Sigmoid colon (tissue), 7 donors: ENCODE data around the gene LTC4S. TPM values are rescaled to one million over a fixed set of nuclear protein-coding genes. Genes with fewer than 3 reads are reported as not detected.

Experiments
- DNase-seq: peaks from one replicate; pipeline ENCODE4 v3.0.0-alpha.2; 2019
- H3K27ac ChIP-seq, 4 donors: fragments of 200-600 bp; sonication (generic); one replicate each; pipeline ENCODE4 v1.5.1; 2016 to 2019; ENCODE audit warnings: mild to moderate bottlenecking in 1 of 4
- H3K27me3 ChIP-seq, 3 donors: fragments of 200-600 bp; sonication (generic); one replicate each; pipeline ENCODE4 v1.5.1; 2019; ENCODE audit warnings: mild to moderate bottlenecking in 1 of 3
- H3K36me3 ChIP-seq, 4 donors: fragments of 200-600 bp; sonication (generic); one replicate each; pipeline ENCODE4 v1.5.1; 2016 to 2019
- H3K4me1 ChIP-seq, 4 donors: fragments of 200-600 bp; sonication (generic); one replicate each; pipeline ENCODE4 v1.5.1; 2017 to 2019
- H3K4me3 ChIP-seq, 4 donors: fragments of 200-600 bp; sonication (generic); one replicate each; pipeline ENCODE4 v1.5.1; 2017 to 2019; ENCODE audit warnings: mild to moderate bottlenecking in 2 of 4, moderate library complexity in 1 of 4
- H3K9me3 ChIP-seq, 4 donors: fragments of 200-600 bp in 3 of 4; sonication (generic) in 3 of 4; one replicate each; pipeline versions ENCODE4 v1.5.1 to v1.6.1; 2013 to 2019
- EP300 ChIP-seq, 4 donors: sonication (generic); formaldehyde crosslinking; IDR thresholded peaks; one replicate each; pipeline ENCODE4 v1.6.1; 2017; ENCODE audit warnings: antibody characterized with exemption in 4 of 4
- POLR2A ChIP-seq, 2 donors: fragments of 450-650 bp; IDR thresholded peaks; one replicate each; pipeline ENCODE4 v1.6.1; 2016; ENCODE audit warnings: antibody characterized with exemption in 2 of 2, mild to moderate bottlenecking in 2 of 2, moderate library complexity in 2 of 2
- POLR2AphosphoS5 ChIP-seq, 4 donors: sonication (generic); formaldehyde crosslinking; IDR thresholded peaks; one replicate each; pipeline ENCODE4 v1.6.1; 2017; ENCODE audit warnings: antibody characterized with exemption in 4 of 4
- whole genome bisulfite sequencing, 2 donors: extraction: QIAGEN DNeasy Blood & Tissue Kit; methylation state at CpG; one replicate each; pipeline ENCODE4 v1.1.7; 2013; 5-methylcytosine and 5-hydroxymethylcytosine counted together
- intact Hi-C: fragments of 100-400 bp; cut with DNase I; formaldehyde crosslinking; loops from one replicate; pipeline ENCODE4 v1.15.1; 2023
- polyA plus RNA-seq, 3 donors: library from polyadenylated mRNA; stranded (reverse); fragments of 200-250 nt; gene quantifications; one replicate each; pipeline ENCODE4 v1.2.3, GENCODE V29; 2013
- total RNA-seq, 4 donors: library from RNA; depleted of rRNA; stranded (reverse); fragments of >200 nt; gene quantifications; one replicate each; pipeline ENCODE4 v1.1.0, GENCODE V29; 2016
- TF ChIP-seq, protein P1 (sequence below), 4 experiments: fragments of 450-650 bp in 3 of 4; fragments of 200-600 bp in 1 of 4; IDR thresholded peaks; one replicate each; pipeline ENCODE4 v1.5.1; 2016 to 2019; ENCODE audit warnings: antibody characterized with exemption in 4 of 4, mild to moderate bottlenecking in 3 of 4, moderate library complexity in 2 of 4
- donor health status: healthy with polysubstance abuse.
- donor health status: Bipolar disorder and iron deficiency.
- donor health status: healthy.

LTC4S gene
- total and polyA plus RNA-seq, 7 donors, result 1.5 to 6.1 (median 4.3) TPM; not detected in 1

DNA sequence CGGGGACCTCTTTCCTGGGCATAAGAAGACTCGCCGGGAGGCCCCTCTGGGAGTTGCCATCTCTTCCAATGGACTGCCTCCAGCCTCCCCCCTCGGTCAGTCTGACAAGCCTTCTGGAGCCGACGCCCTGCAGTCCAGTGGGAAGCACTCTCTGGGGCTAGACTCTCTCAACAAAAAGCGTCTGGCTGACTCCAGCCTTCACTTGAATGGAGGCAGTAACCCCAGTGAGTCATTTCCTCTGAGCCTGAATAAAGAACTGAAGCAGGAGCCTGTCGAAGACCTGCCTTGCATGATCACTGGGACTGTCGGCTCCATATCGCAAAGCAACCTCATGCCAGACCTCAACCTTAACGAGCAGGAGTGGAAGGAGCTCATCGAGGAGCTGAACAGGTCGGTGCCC is 28.4 kb upstream of the LTC4S start:
- peak overlapping the region in 3 of 4 donors; percentile 28 to 45 (median 43) for H3K27ac ChIP-seq
- no peaks in the 10 kb centered on the region for H3K27me3 ChIP-seq
- no peaks in the 10 kb centered on the region for H3K9me3 ChIP-seq
- 75% methylated on average over 13 of the region's 13 CpGs for WGBS, 2 donors
- intact Hi-C loops, result no loop called here
- no peak overlapping the region for H3K4me3 ChIP-seq
- H3K36me3 ChIP-seq, result peaks cover 20 to 49% (median 27%) of the 10 kb centered on the region in 4 donors
- TF ChIP-seq POLR2AphosphoS5 (IDR thresholded peaks at IDR 0.05), result no peak
- TF ChIP-seq, protein P1, sequence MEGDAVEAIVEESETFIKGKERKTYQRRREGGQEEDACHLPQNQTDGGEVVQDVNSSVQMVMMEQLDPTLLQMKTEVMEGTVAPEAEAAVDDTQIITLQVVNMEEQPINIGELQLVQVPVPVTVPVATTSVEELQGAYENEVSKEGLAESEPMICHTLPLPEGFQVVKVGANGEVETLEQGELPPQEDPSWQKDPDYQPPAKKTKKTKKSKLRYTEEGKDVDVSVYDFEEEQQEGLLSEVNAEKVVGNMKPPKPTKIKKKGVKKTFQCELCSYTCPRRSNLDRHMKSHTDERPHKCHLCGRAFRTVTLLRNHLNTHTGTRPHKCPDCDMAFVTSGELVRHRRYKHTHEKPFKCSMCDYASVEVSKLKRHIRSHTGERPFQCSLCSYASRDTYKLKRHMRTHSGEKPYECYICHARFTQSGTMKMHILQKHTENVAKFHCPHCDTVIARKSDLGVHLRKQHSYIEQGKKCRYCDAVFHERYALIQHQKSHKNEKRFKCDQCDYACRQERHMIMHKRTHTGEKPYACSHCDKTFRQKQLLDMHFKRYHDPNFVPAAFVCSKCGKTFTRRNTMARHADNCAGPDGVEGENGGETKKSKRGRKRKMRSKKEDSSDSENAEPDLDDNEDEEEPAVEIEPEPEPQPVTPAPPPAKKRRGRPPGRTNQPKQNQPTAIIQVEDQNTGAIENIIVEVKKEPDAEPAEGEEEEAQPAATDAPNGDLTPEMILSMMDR (IDR thresholded peaks at IDR 0.05), result no peak
- TF ChIP-seq POLR2A (IDR thresholded peaks at IDR 0.05), result no peak
- TF ChIP-seq EP300 (IDR thresholded peaks at IDR 0.05), result no peak
- H3K4me1 ChIP-seq, result peaks cover 0 to 70% (median 61%) of the 10 kb centered on the region in 4 donors
- DNase-seq, result no peak

DNA sequence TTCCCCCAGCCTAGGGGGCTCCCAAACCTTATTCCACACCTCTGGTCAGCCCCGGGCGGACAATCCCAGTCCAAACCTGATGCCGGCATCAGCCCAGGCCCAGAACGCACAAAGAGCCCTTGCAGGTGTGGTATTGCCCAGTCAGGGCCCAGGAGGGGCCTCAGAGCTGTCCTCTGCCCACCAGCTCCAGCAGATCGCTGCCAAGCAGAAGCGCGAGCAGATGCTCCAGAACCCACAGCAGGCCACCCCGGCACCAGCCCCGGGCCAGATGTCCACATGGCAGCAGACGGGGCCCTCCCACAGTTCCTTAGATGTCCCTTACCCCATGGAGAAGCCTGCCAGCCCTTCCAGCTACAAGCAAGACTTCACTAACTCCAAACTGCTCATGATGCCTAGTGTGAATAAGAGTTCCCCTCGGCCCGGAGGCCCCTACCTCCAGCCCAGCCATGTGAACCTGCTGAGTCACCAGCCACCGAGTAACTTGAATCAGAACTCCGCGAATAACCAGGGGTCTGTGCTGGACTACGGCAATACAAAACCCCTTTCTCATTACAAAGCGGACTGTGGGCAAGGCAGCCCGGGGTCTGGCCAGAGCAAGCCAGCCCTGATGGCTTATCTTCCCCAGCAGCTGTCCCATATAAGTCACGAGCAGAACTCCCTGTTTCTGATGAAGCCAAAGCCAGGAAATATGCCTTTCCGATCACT is 27.6 kb upstream of the LTC4S start:
- 84 to 90% methylated on average over 20 of the region's 20 CpGs for WGBS, 2 donors
- intact Hi-C loops, result no loop called here
- H3K27ac ChIP-seq, result peak overlapping the region; percentile 12 to 45 (median 36)
- no peaks in the 10 kb centered on the region for H3K9me3 ChIP-seq
- DNase-seq, result no peak
- peaks cover 0 to 66% (median 59%) of the 10 kb centered on the region in 4 donors for H3K4me1 ChIP-seq
- H3K36me3 ChIP-seq, result peaks cover 21 to 56% (median 32%) of the 10 kb centered on the region in 4 donors
- TF ChIP-seq, protein P1 (IDR thresholded peaks at IDR 0.05), result no peak
- TF ChIP-seq POLR2AphosphoS5 (IDR thresholded peaks at IDR 0.05), result no peak
- no peak overlapping the region for H3K4me3 ChIP-seq
- H3K27me3 ChIP-seq, result no peaks in the 10 kb centered on the region

DNA sequence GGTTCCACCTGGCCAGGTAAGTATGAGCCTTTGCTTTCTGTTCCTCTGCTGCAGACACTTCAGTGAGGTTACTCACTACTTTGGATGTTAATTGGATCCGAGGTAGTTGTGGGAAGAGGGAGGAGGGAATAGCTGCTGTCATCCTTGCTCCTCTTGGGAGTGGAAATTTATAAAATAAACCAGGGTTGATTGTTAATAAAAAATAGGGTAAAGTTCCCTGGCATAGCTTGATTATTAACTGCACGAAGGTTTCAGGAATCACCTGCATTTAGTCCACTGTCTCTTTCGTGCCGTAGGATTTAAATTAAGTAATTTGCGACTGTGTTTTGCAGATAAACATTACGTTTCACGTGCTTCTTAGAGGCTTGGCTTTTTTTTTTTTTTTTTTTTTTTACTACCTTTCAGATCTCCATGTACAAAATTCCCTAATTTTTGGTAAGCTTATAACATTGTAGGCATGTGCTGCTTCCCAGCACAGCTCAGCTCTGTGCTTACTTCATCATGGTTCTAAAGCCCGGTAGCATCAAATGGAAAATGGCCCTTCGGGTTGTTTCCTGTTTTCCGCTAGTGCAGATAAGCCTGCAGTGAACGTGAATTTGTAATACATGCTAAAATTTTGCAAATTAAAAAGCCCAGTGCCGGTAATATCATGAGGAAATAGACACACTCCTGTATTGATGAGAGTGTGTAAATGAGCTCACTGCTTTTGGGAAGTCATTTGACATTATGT is 26.9 kb upstream of the LTC4S start:
- intact Hi-C loops, result no loop called here
- H3K27ac ChIP-seq, result peak overlapping the region in 2 of 4 donors; percentile 12 to 45
- TF ChIP-seq, protein P1 (IDR thresholded peaks at IDR 0.05), result no peak
- no peak for TF ChIP-seq POLR2A (IDR thresholded peaks at IDR 0.05)
- no peak for TF ChIP-seq POLR2AphosphoS5 (IDR thresholded peaks at IDR 0.05)
- TF ChIP-seq EP300 (IDR thresholded peaks at IDR 0.05), result no peak
- H3K4me1 ChIP-seq, result peaks cover 0 to 60% (median 52%) of the 10 kb centered on the region in 4 donors
- H3K27me3 ChIP-seq, result no peaks in the 10 kb centered on the region
- no peak overlapping the region for H3K4me3 ChIP-seq
- H3K9me3 ChIP-seq, result no peaks in the 10 kb centered on the region
- 76 to 77% methylated on average over 12 of the region's 12 CpGs for WGBS, 2 donors
- H3K36me3 ChIP-seq, result peaks cover 28 to 63% (median 39%) of the 10 kb centered on the region in 4 donors
- no peak for DNase-seq

DNA sequence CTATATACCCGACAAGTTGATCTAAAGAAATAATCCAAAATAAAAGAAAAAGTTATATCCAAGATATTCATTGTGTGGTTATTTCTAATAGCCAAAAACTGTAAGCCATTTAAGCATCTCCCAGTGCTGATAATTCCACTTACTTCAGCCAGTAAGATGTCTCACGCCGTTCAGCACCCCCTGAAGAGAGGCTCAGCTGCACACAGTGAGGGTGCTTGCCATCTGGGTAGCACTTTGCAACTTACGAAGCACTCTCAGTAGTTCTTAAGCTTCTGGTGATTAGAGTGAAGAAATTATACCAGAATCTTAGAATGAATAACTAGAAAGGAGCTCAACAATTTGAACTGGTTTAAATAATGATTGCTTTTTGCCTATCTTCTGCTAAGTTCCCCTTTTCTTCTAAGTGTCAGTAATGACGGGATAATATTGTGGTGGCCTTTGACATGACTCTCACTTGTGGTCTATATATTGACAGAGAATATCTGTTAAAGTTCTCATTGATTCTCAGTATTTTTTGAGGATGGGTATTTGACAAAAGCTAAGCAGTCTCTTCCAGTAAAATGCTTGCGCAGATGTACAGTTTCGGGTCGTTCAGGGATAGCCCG is 26.2 kb upstream of the LTC4S start:
- WGBS, 2 donors, result 92 to 93% methylated on average over 9 of the region's 9 CpGs
- TF ChIP-seq POLR2A (IDR thresholded peaks at IDR 0.05) (no peak), EP300 (IDR thresholded peaks at IDR 0.05) (no peak), POLR2AphosphoS5 (IDR thresholded peaks at IDR 0.05) (no peak)
- TF ChIP-seq, protein P1 (IDR thresholded peaks at IDR 0.05), result no peak
- Histone ChIP-seq H3K9me3 (no peaks in the 10 kb centered on the region), H3K4me3 (no peak overlapping the region), H3K4me1 (peaks cover 0 to 53% (median 45%) of the 10 kb centered on the region in 4 donors), H3K27ac (no peak overlapping the region), H3K36me3 (peaks cover 30 to 71% (median 45%) of the 10 kb centered on the region in 4 donors), H3K27me3 (no peaks in the 10 kb centered on the region)
- intact Hi-C loops, result no loop called here
- no peak for DNase-seq
